LNCAP (cell line): Measurements from ENCODE around the gene CTNNA1.

Source experiments
- TF ChIP-seq, protein P1 (sequence below): fragments of 450-650 bp; IDR thresholded peaks from 2 replicates; pipeline ENCODE4 v1.5.1; 2017; ENCODE audit warnings: mild to moderate bottlenecking

Gene CTNNA1

DNA sequence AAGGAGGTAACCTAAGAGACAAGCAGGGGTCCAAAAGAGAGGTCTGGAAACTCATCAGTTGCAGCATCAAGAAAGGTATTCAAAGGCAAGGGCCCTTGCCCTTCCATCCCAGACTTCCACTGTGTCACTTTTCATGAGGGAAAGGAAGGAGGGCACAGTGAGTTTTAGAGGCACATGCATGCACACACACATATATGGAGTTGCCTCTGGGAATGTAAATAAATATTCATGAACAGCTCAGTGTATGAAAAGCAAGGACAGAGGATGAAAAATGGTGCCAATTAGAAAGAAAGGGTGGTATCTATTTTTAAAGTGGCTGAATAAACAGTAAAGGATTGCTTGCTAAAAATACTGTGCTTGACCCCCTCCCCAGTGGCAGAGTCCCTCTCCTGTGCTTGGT, 227.2 kb downstream of the CTNNA1 start:
- TF ChIP-seq, protein P1, sequence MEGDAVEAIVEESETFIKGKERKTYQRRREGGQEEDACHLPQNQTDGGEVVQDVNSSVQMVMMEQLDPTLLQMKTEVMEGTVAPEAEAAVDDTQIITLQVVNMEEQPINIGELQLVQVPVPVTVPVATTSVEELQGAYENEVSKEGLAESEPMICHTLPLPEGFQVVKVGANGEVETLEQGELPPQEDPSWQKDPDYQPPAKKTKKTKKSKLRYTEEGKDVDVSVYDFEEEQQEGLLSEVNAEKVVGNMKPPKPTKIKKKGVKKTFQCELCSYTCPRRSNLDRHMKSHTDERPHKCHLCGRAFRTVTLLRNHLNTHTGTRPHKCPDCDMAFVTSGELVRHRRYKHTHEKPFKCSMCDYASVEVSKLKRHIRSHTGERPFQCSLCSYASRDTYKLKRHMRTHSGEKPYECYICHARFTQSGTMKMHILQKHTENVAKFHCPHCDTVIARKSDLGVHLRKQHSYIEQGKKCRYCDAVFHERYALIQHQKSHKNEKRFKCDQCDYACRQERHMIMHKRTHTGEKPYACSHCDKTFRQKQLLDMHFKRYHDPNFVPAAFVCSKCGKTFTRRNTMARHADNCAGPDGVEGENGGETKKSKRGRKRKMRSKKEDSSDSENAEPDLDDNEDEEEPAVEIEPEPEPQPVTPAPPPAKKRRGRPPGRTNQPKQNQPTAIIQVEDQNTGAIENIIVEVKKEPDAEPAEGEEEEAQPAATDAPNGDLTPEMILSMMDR, result no peak

DNA sequence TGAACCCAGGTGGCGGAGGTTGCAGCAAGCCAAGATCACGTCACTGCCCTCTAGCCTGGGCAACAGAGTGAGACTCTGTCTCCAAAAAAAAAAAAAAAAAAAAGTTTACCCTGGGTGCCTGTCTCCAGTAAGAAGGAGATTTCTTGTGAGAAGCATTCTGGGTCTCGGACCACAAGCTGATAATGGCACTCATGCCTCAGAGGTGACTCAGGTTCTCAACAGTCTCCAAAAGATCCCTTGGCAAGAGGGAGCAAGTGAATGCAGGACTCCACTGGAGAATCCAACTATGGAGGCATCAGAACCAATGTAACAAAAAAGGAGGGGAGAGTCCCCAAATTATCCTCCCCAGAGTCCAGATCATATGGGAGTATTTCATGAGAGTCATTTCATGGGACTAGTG, 227.9 kb downstream of the CTNNA1 start:
- TF ChIP-seq, protein P1, result no peak

DNA sequence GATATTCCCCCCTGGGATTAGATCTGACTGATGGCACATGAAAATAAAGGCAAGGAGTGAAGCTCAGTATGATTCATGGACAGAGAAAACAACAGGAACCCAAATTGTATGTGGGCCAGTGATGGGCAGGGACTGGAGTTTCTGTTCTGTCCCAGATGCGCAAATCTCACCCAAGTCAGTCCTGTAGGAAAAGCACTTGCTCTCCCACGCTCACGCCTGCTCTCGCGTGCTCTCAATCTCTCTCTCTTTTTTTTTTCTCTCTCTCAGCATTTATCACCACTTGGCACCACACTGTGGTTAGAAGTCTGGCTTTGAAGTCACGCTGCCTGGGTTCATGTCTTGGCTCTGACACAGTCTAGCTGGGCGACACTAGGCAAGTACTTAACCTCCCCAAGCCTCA, 228.4 kb downstream of the CTNNA1 start:
- TF ChIP-seq, protein P1, result no peak

DNA sequence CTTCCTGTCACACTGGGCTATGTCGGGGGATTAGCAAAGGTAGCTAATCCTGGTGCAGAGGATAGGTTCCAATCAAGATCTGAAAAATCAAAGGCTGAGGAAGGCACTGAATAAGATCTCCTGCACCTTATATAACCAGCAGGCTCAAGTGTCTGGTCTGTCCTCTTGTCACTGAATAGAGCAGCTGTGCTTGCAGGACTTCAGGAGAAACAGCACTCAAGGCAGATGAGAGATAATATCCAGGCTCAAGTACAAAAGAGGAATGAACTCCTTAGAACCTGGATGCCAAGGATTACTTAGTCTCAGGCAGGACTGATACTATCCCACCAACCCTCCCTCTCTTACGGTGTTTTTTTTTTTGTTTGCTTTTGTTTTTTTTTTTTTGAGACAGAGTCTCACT, 230.8 kb downstream of the CTNNA1 start:
- TF ChIP-seq, protein P1, result no peak
